ENCODE results near the gene SGSM1.
A peak's percentile ranks its signal among the peaks of the same experiment; 100 is the strongest.

The SGSM1 gene

GRCh38 chr22:24947881-24948280 is 141.9 kb downstream of the SGSM1 start:
- no peak for DNase-seq (ENCODE audit: extremely low read depth, insufficient read length)
- Histone ChIP-seq H3K27me3 (replicated peaks; ENCODE audit: control insufficient read depth, insufficient read depth, low read length) (no peaks in the 10 kb centered on the region; the same call in 1 of the 2 replicates), H3K4me3 (replicated peaks; ENCODE audit: low read depth, low read length) (no peak overlapping the region), H3K36me3 (ENCODE audit: control insufficient read depth, insufficient read depth, low read length) (no peaks in the 10 kb centered on the region)
- TF ChIP-seq CTCF (IDR thresholded peaks at IDR 0.05; ENCODE audit: insufficient read depth, low read length, poor library complexity, severe bottlenecking): no peak

GRCh38 chr22:24948356-24949202 is 142.6 kb downstream of the SGSM1 start:
- no peak for TF ChIP-seq CTCF (IDR thresholded peaks at IDR 0.05; ENCODE audit: insufficient read depth, low read length, poor library complexity, severe bottlenecking)
- Histone ChIP-seq H3K36me3 (ENCODE audit: control insufficient read depth, insufficient read depth, low read length) (no peaks in the 10 kb centered on the region), H3K27me3 (replicated peaks; ENCODE audit: control insufficient read depth, insufficient read depth, low read length) (no peaks in the 10 kb centered on the region; the same call in 1 of the 2 replicates), H3K4me3 (replicated peaks; ENCODE audit: low read depth, low read length) (no peak overlapping the region)
- DNase-seq (ENCODE audit: extremely low read depth, insufficient read length): no peak

GRCh38 chr22:24950272-24950902 is 144.4 kb downstream of the SGSM1 start:
- no peak for TF ChIP-seq CTCF (IDR thresholded peaks at IDR 0.05; ENCODE audit: insufficient read depth, low read length, poor library complexity, severe bottlenecking)
- Histone ChIP-seq H3K27me3 (replicated peaks; ENCODE audit: control insufficient read depth, insufficient read depth, low read length) (no peaks in the 10 kb centered on the region; the same call in none of the 2 replicates), H3K36me3 (ENCODE audit: control insufficient read depth, insufficient read depth, low read length) (no peaks in the 10 kb centered on the region), H3K4me3 (replicated peaks; ENCODE audit: low read depth, low read length) (no peak overlapping the region)
- no peak for DNase-seq (ENCODE audit: extremely low read depth, insufficient read length)

GRCh38 chr22:24951942-24952836 is 146.2 kb downstream of the SGSM1 start, which contains the start of gene KIAA1671:
Gene KIAA1671 (plus strand): TSS chr22:24952716. CDS start chr22:25028000, 75,284 bp downstream.
- peak; percentile 79 for DNase-seq (ENCODE audit: extremely low read depth, insufficient read length)
- Histone ChIP-seq H3K27me3 (replicated peaks; ENCODE audit: control insufficient read depth, insufficient read depth, low read length) (no peaks in the 10 kb centered on the region; the same call in none of the 2 replicates), H3K4me3 (replicated peaks; ENCODE audit: low read depth, low read length) (peak within 1 kb of the TSS; percentile 54), H3K36me3 (ENCODE audit: control insufficient read depth, insufficient read depth, low read length) (no peaks in the 10 kb centered on the region)
- TF ChIP-seq CTCF (IDR thresholded peaks at IDR 0.05; ENCODE audit: insufficient read depth, low read length, poor library complexity, severe bottlenecking): peak; percentile 88

- Histone ChIP-seq H3K27me3 (replicated peaks; ENCODE audit: control insufficient read depth, insufficient read depth, low read length) (no peaks in the 10 kb centered on the region; the same call in none of the 2 replicates), H3K36me3 (ENCODE audit: control insufficient read depth, insufficient read depth, low read length) (no peaks in the 10 kb centered on the region), H3K4me3 (replicated peaks; ENCODE audit: low read depth, low read length) (no peak overlapping the region)
- DNase-seq (ENCODE audit: extremely low read depth, insufficient read length): no peak
- no peak for TF ChIP-seq CTCF (IDR thresholded peaks at IDR 0.05; ENCODE audit: insufficient read depth, low read length, poor library complexity, severe bottlenecking)
These were observed 146.9 kb downstream of the SGSM1 start for GRCh38 chr22:24952837-24953383.

All from GM06990 (cell line).